IPS DF 4.7 (cell line): ENCODE data around the gene RRAS.
"Not testable (repeated sequence)": the region's sequence is repeated elsewhere in the genome, so short reads cannot be mapped to it uniquely, and the experiment has no call there.

ENCODE experiments used
- DNase-seq: peaks from one replicate; pipeline ENCODE4 v3.0.0-alpha.2; 2013; ENCODE audit warnings: low spot score; ENCODE audit errors: extremely low read depth

Gene RRAS

DNA sequence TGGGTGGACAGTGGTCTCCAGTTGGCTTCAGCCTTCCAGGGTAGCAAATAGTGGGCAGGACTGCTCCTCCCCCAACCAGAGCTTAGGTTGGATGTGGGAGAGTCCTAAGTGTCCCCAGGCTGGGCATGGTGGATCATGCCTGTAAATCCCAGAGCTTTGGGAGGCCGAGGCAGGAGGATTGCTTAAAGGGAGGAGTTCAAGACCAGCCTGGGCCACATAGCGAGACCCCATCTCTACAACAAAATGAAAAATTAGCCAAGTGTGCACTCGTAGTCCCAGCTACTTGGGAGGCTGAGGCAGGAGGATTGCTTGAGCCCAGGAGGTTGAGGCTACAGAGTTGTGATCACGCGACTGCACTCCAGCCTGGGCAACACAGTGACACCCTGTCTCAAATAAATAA, 7.4 kb downstream of the RRAS start:
- no peak for DNase-seq

DNA sequence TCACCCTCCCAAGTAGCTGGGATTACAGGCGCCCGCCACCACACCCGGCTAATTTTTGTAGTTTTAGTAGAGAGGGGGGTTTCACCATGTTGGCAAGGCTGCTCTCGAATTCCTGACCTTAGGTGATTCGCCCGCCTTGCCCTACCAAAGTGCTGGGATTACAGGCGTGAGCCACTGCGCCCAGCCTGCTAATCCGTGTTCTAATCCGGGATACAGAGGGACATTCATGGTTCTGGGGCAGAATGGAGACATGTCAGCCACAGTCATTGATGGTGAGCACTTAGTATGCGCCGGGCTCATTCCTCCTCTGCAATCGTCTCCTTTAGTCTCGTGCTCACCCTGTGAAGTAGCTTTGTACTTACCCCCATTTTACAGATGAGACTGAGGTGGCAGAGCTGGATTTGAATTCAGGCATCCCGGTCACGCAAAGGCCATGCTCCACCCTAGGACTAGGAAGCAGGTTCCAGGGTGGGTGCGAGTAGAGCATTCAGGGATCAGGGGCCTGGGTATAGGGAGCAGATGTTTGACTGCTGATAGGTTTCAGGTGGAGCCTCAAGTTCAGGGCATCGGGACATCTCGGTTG, 8.2 kb downstream of the RRAS start:
- no peak for DNase-seq

DNA sequence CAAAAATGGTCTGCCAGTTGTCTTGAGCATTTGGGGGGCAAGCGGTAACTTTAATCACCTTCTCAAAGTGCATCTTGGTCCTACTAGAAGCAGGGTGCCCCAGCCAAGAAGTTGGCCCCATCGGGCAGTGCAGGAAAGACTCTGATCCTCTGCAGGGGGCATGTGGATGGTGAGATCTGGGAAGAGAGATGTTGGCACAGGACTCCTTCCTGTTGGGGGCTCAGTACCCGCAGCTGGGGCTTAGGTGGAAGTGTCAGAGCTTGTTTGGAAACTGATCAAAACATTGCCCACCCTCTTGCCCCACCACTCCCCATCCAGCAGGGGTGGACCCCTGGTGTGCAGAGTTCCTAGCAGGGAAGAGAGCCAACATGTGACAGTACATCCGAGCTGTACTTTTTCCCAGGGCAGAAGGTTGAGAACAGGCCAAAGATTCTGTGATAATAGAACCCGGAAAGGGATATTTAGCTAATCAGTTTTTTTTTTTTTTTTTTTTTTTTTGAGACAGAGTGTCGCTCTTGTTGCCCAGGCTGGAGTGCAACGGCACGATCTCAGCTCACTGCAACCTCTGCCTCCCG, 8.8 kb downstream of the RRAS start:
- no peak for DNase-seq

DNA sequence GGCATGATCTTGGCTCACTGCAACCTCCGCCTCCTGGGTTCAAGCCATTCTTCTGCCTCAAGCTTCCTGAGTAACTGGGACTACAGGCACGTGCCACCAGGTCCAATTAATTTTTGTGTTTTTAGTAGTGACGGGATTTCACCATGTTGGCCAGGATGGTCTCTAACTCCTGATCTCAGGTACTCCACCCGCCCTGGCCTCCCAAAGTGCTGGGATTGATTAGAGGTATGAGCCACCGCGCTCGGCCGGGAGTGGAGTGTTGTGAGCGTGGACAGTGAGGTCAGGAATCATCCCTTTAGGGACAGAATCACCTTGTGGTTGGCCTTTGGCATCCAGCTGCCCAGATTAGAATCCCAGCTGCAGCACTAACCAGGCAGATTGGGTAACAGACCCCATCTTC, 10.3 kb downstream of the RRAS start:
- no peak for DNase-seq

DNA sequence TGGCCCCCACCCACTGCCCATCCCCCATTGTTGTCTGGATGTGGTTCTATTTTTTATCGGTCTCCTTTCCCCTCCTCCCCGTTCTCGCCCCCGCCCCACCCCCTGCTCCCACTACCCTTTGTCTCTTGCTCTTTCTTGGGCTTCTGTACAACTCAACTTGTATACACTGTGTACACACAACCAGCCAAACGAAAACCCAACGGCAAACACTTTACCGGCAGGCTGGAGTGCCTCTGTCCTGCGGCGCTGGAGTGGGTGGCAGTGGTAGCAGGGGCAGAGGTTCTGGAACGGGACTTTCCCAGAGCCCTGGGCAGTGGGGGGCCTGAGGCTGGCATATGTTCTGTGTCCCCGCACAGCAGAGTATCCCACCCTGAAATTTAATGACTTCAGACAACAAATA, 13.7 kb downstream of the RRAS start:
- no peak for DNase-seq

DNA sequence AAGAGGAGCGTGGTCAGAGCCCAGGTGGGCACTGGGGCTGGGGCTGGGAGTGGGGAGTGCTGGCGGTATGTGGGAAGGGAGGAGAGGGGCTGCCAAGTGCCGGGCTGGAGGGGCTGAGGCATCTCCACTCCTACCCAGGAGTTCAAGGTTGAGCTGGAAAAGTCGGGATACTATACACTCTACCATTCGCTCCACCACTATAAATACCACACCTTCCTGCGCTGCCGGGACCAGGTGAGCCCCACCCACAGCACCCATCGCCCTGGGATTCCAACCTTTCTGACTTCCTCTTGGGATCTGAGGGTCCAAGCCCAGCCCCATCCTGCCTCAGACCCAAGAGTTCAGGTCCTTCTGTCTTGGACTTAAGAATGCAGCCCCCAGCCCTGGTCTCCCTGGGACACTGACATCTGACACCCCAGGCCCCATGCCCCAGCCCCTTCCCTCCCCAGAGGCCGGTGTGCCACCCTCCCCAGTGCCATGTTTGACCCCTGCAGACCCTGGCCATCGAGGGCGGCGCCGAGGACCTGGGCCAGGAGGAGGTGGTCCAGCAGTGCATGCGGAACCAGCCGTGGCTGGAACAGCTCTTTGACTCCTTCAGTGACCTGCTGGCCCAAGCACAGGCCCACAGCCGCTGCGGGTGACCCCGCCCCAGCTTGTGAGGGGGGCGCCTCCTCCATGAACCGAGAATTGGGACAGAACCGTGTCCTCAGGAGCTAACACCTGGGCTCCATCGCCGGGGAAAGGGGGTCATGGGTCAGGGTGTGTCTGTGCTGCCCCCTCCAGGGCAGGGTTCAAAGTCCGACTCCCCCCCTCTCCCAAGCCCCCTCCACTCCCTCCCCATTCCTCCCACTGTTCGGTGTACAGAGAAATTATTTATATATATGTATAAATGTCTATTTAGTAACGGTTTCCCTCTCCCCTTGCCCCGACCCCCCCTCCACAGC, 14.7 kb downstream of the RRAS start:
- DNase-seq, result no peak

DNA sequence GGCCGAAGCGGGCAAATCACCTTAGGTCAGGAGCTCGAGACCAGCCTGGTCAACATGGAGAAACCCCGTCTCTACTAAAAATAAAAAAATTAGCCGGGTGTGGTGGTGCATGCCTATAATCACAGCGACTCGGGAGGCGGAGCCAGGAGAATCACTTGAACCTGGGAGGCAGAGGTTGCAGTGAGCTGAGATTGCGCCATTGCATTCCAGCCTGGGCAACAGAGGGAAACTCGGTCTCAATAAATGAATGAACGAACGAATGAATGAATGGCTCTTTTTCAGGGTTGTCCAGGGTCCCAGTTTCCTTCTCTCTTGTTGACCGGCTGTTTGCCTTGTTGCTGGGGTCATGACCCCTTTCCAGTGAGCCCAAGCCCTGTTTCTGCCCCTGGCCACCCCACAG, 22.1 kb downstream of the RRAS start:
- not testable (repeated sequence) for DNase-seq

DNA sequence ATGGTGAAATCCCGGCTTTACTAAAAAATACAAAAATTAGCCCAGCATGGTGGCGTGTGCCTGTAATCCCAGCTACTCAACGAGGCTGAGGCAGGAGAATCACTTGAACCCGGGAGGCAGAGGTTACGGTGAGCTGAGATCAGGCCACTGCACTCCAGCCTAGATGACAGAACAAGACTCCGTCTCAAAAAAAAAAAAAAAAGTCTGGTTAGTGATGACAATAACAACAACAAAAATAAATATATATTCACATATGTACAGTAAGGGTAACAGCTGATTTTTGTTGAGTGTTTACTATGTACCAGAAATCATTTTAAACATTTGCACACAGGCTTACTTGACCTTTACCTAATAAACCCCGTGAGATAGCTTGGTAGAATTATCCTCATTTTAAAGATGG, 23.0 kb downstream of the RRAS start:
- DNase-seq, result no peak

DNA sequence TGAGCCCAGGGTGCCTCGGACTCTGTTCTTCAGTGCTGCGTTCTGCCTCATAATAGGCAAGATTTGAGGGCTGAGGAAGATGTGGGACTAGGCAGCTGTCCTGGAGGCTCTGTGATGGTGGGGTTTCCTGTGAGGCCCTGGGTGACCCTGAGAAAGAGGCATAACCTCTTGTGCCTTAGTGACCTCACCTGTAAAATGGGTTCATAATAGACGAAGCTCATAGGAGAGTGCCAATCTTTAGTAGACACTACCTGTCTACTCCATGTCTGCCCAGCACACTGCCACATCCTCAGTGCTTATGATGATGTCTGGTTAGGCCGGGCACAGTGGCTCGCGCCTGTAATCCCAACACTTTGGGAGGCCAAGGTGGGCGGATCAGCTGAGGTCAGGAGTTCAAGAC, 23.4 kb downstream of the RRAS start:
- no peak for DNase-seq

DNA sequence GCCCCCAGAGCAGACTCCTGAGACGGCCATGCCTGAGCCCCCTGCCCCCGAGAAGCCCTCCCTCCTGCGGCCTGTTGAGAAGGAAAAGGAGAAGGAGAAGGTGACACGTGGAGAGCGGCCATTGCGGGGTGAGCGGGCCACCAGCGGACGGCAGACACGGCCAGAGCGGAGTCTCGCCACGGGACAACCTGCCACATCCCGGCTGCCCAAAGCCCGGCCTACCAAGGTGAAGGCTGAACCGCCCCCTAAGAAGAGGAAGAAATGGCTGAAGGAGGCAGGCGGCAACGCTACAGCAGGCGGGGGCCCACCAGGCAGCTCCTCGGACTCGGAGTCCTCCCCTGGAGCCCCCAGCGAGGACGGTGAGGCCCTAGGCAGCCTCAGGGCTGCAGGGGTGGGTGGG, 24.1 kb downstream of the RRAS start:
- DNase-seq, result no peak

DNA sequence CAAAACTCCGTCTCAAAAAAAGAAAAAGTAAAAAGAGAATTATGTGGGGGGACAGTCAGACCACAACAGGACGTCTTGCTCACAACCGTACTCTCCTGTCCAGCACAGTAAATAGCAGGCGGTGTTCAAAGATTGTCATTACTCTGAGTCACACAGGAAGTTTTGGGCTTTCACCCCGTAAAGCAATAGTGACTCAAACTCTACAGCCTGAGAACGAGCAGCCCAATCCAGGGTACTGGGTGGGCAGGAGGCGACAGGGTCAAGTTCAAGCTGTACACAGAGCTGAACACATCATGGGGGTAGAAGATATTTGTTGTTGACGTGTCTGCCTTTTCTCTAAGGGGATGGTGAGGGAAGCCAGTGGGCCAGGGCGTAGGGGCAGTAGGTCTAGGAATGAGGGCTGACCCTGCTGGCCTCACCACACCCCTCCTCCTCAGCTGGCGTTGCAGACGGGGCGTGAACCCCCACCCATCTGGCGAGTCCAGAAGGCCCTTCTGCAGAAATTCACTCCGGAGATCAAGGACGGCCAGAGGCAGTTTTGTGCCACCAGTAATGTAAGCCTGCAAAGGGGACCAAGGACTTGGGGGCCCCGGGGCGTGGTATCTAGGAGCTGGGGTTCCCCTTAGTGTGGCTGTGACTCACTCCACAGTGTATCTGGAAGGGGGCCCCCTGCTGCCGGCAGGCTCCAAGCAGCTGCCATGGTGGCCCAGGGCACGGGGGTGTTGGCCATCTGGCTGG, 25.7 kb downstream of the RRAS start:
- no peak for DNase-seq

DNA sequence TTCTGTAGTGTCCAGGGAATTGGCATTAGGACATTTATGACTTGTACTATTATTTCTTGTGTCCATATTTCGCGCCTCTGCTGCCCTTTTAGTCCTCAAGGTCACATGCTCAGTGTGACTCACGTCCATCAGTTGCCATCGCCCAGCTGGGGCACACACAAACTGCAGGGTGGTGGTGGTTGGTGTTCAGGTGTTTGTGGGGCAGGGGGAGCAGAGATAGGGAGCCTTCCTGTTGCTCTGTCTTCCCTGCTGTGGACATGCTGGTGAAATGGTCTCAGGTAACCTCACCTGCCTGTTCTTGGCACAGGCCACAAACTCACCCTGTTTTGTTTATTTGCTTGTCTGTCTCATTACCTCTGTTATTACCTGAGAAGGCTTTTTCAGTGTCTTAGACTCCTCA, 26.6 kb downstream of the RRAS start:
- DNase-seq, result no peak

DNA sequence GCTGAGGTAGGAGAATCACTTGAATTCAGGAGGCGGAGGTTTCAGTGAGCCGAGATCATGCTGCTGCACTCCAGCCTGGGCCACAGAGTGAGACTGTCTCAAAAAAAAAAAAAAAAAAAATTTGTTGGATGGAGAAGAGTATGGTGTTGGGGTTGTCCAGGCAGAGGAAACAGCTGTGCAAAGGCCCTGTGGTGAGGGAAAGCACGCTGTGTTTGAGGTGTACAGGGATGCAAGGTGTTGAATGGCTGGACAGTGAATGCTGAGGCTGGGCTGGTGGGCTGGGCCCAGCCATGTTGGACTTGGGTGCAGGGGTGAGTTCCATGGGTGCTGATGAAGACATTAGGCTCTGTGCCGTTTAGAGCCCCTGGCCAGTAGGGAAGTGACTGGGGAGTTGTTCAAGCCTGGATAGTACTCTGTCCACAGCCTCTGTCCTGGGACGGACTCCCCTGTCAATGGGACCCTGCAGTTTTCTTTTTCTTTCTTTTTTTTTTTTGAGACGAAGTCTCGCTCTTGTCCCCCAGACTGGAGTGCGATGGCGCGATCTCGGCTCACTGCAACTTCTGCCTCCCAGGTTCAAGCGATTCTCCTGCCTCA, 30.3 kb downstream of the RRAS start:
- DNase-seq, result no peak

DNA sequence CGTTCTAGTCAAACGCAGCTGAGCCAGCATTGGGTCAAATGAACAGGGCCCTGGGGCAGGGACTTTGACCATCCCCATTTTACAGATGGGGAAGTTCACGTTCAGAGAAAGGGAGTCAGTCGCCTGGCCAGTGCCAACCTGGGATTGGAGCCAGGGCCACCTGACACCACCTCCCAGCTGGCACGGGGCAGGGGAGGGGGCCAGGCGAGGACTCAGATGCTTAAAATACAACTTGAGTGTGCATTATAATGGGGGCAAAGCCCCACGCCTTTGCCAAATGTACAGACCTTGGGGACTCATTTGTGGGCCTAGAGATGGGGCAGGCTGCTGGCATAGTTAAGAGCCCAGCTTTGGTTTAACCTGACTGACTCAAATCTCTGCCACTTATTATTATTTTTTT, 34.3 kb downstream of the RRAS start:
- DNase-seq, result no peak

DNA sequence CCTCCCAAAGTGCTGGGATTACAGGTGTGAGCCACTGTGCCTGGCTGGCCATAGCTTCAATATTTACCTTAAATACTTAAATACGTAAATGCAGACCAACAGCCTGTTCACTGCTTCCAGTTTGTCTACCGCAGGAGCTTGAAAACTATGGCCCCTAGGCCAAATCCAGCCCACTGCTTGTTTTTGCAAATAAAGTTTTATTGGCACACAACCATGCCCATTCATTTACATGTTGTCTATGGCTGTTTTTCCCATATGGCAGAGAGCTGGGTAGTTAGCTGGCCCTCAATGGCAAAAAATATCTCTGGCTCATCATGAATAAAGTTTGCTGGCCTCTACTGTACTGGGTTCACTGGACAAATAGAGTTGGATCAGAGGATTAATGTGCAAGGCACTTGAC, 37.1 kb downstream of the RRAS start:
- no peak for DNase-seq

DNA sequence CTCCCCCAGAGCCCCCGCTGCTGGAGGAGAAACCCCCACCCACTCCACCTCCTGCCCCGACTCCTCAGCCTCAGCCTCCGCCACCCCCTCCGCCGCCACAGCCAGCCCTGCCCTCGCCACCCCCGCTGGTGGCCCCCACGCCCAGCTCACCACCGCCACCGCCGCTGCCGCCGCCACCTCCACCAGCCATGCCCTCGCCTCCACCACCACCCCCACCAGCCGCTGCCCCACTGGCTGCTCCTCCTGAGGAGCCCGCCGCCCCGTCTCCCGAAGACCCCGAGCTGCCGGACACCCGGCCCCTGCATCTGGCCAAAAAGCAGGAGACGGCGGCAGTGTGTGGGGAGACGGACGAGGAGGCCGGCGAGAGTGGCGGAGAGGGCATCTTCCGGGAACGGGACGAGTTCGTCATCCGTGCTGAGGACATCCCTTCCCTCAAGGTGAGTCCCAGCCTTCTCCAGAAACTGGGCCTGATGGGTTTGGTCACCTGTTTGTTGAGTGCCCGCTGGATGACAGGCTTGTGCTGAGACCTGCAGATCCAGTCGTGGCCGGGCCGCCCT, 38.4 kb downstream of the RRAS start:
- DNase-seq, result no peak

DNA sequence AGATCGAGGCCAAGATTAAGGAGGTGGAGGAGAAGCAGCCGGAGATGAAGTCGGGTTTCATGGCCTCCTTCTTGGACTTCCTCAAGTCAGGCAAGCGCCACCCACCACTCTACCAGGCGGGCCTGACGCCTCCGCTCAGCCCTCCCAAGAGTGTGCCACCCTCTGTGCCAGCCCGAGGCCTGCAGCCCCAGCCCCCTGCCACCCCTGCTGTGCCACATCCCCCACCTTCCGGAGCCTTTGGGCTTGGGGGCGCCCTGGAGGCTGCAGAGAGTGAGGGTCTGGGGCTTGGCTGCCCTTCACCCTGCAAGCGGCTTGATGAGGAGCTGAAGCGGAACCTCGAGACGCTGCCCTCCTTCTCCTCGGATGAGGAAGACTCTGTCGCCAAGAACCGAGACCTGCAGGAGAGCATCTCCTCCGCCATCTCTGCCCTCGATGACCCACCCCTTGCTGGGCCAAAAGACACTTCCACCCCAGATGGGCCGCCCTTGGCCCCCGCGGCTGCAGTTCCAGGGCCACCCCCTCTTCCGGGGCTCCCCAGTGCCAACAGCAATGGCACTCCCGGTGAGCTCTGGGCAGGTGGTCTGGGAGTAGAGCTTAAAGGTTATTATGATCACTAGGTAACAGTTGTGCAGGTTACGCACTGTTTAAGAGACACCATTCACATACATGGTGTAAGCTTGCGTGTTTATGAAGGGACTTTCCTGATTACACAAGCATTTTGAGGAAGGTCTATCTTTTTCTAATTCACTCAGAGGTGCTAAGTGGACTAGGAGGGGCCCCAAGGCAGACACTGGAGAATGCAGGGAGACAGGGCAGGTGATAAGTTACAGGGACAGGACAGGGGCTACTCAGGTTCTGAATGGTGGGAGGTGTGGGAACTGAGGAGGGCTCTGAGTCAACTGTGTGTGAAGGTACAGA, 40.3 kb downstream of the RRAS start:
- no peak for DNase-seq

DNA sequence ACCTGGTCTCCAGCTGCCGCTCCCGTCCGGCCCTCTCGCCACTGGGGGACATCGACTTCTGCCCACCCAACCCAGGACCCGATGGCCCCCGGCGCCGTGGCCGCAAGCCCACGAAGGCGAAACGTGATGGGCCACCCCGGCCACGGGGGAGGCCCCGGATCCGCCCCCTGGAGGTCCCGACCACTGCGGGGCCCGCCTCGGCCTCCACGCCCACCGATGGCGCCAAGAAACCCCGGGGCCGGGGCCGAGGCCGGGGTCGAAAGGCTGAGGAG, 42.3 kb downstream of the RRAS start:
- DNase-seq, result no peak

DNA sequence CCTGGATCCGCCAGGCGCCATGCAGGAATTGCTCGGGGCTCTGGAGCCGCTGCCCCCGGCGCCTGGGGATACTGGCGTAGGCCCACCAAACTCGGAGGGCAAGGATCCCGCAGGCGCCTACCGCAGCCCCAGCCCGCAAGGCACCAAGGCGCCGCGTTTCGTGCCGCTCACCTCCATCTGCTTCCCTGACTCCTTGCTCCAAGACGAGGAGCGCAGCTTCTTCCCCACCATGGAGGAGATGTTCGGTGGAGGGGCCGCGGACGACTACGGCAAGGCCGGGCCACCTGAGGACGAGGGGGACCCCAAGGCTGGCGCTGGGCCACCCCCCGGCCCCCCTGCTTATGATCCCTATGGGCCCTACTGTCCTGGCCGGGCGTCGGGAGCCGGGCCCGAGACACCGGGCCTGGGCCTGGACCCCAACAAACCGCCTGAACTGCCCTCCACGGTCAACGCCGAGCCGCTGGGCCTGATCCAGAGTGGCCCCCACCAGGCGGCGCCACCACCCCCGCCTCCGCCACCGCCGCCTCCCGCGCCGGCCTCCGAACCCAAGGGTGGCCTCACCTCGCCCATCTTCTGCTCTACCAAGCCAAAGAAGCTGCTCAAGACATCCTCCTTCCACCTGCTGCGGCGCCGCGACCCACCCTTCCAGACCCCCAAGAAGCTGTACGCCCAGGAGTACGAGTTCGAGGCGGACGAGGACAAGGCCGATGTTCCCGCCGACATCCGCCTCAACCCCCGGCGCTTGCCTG, 42.8 kb downstream of the RRAS start:
- DNase-seq, result no peak

DNA sequence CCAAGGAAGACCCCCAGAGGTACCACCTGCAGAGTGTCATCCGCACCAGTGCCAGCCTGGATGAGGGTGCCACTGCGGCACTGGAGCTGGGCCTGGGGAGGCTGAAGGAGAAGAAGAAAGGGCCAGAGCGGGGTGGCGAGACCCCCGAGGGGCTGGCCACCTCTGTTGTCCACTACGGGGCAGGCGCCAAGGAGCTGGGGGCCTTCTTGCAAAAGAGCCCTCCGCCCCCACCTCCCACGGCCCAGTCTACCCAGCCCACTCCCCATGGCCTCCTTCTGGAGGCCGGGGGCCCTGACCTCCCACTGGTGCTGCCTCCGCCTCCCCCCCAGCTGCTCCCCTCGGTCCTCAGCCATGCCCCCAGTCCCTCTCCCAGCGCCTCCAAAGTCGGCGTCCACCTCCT, 43.5 kb downstream of the RRAS start:
- no peak for DNase-seq
